Liver (tissue), 9 donors: ENCODE results near the gene TUBB3. TPM values are rescaled to one million over a fixed set of nuclear protein-coding genes. Genes with fewer than 3 reads are reported as not detected.

Experiments
- DNase-seq: peaks from one replicate; pipeline ENCODE4 v3.0.0-alpha.2; 2017; ENCODE audit warnings: low spot score
- H3K27ac ChIP-seq, 2 donors: one replicate each; pipeline ENCODE4 v1.7.0; 2013; ENCODE audit warnings: inconsistent platforms in 2 of 2, low read length in 2 of 2, control low read depth in 1 of 2, low read depth in 1 of 2, mild to moderate bottlenecking in 1 of 2
- H3K27me3 ChIP-seq, 4 donors: one replicate each; pipeline versions ENCODE4 v1.6.1 to v1.7.0; 2013; ENCODE audit warnings: low read length in 3 of 4, inconsistent platforms in 1 of 4, mild to moderate bottlenecking in 1 of 4, moderate library complexity in 1 of 4; ENCODE audit not compliant: control insufficient read depth in 4 of 4, insufficient read depth in 4 of 4
- H3K36me3 ChIP-seq, 4 donors: one replicate each; pipeline versions ENCODE4 v1.6.1 to v1.7.0; 2013; ENCODE audit warnings: low read length in 3 of 4, mild to moderate bottlenecking in 3 of 4, low read depth in 1 of 4, moderate library complexity in 1 of 4; ENCODE audit not compliant: control insufficient read depth in 4 of 4, insufficient read depth in 3 of 4
- H3K4me1 ChIP-seq, 4 donors: one replicate each; pipeline versions ENCODE4 v1.6.1 to v1.7.0; 2013; ENCODE audit warnings: low read length in 3 of 4, mild to moderate bottlenecking in 3 of 4, moderate library complexity in 1 of 4; ENCODE audit not compliant: control insufficient read depth in 4 of 4, insufficient read depth in 4 of 4
- H3K4me3 ChIP-seq, 3 donors: one replicate each; pipeline versions ENCODE4 v1.6.1 to v1.7.0; 2013; ENCODE audit warnings: low read length in 3 of 3, control low read depth in 1 of 3, low read depth in 1 of 3, mild to moderate bottlenecking in 1 of 3
- H3K9ac ChIP-seq, 2 donors: one replicate each; pipeline ENCODE4 v1.7.0; 2013; ENCODE audit warnings: low read length in 2 of 2, mild to moderate bottlenecking in 2 of 2, moderate library complexity in 2 of 2, control low read depth in 1 of 2, low read depth in 1 of 2
- H3K9me3 ChIP-seq, 4 donors: one replicate each; pipeline versions ENCODE4 v1.6.1 to v1.7.0; 2013; ENCODE audit warnings: low read length in 3 of 4; ENCODE audit not compliant: control insufficient read depth in 4 of 4
- ATF3 ChIP-seq: IDR thresholded peaks from 2 replicates; pipeline ENCODE4 v1.6.1; 2016; ENCODE audit warnings: antibody characterized with exemption
- CTCF ChIP-seq: fragments of 150-350 bp; IDR thresholded peaks from 2 replicates; pipeline ENCODE4 v1.5.1; 2017; ENCODE audit warnings: improper control_type of control experiment, low read depth, low read length; ENCODE audit not compliant: missing input control
- EGR1 ChIP-seq, 2 donors: IDR thresholded peaks; 2 replicates each; pipeline ENCODE4 v1.6.1; 2016 to 2018; ENCODE audit warnings: antibody characterized with exemption in 2 of 2, low read depth in 2 of 2
- FOXA1 ChIP-seq: IDR thresholded peaks from 2 replicates; pipeline ENCODE4 v1.6.1; 2016; ENCODE audit warnings: antibody characterized with exemption
- FOXA2 ChIP-seq: IDR thresholded peaks from 2 replicates; pipeline ENCODE4 v1.6.1; 2016; ENCODE audit warnings: antibody characterized with exemption
- GABPA ChIP-seq, 2 donors: IDR thresholded peaks in 1 of 2; conservative IDR thresholded peaks in 1 of 2; 2 replicates each; pipeline ENCODE4 v1.6.1; 2016; ENCODE audit warnings: antibody characterized with exemption in 2 of 2, mild to moderate bottlenecking in 1 of 2, moderate library complexity in 1 of 2
- HNF4A ChIP-seq, 2 donors: conservative IDR thresholded peaks; 2 replicates each; pipeline ENCODE4 v1.6.1; 2016; ENCODE audit warnings: antibody characterized with exemption in 2 of 2, mild to moderate bottlenecking in 2 of 2
- HNF4G ChIP-seq: IDR thresholded peaks from 2 replicates; pipeline ENCODE4 v1.6.1; 2016; ENCODE audit warnings: antibody characterized with exemption
- JUND ChIP-seq, 2 donors: IDR thresholded peaks; 2 replicates each; pipeline ENCODE4 v1.6.1; 2016; ENCODE audit warnings: antibody characterized with exemption in 2 of 2
- MAX ChIP-seq: IDR thresholded peaks from 2 replicates; pipeline ENCODE4 v1.6.1; 2016; ENCODE audit warnings: antibody characterized with exemption
- NR2F2 ChIP-seq: IDR thresholded peaks from 2 replicates; pipeline ENCODE4 v1.6.1; 2016; ENCODE audit warnings: antibody characterized with exemption
- RAD21 ChIP-seq, 2 donors: IDR thresholded peaks; 2 replicates each; pipeline ENCODE4 v1.6.1; 2016; ENCODE audit warnings: antibody characterized with exemption in 2 of 2, mild to moderate bottlenecking in 2 of 2
- REST ChIP-seq: IDR thresholded peaks from 2 replicates; pipeline ENCODE4 v1.6.1; 2016; ENCODE audit warnings: antibody characterized with exemption, mild to moderate bottlenecking
- RXRA ChIP-seq, 2 donors: IDR thresholded peaks; 2 replicates each; pipeline ENCODE4 v1.6.1; 2017 to 2018; ENCODE audit warnings: antibody characterized with exemption in 2 of 2, mild to moderate bottlenecking in 1 of 2
- SP1 ChIP-seq: IDR thresholded peaks from 2 replicates; pipeline ENCODE4 v1.6.1; 2018; ENCODE audit warnings: antibody characterized with exemption, mild to moderate bottlenecking
- TAF1 ChIP-seq: conservative IDR thresholded peaks from 2 replicates; pipeline ENCODE4 v1.6.1; 2016; ENCODE audit warnings: antibody characterized with exemption, mild to moderate bottlenecking
- YY1 ChIP-seq: IDR thresholded peaks from 2 replicates; pipeline ENCODE4 v1.6.1; 2016; ENCODE audit warnings: antibody characterized with exemption, mild to moderate bottlenecking
- ZBTB33 ChIP-seq: IDR thresholded peaks from 2 replicates; pipeline ENCODE4 v1.6.1; 2016; ENCODE audit warnings: antibody characterized with exemption
- WGBS: extraction: QIAGEN DNeasy Blood & Tissue Kit; methylation state at CpG from one replicate; pipeline ENCODE4 v1.1.7; 2013; 5-methylcytosine and 5-hydroxymethylcytosine counted together
- polyA plus RNA-seq, 2 donors: library from polyadenylated mRNA; stranded (reverse) in 1 of 2; unstranded in 1 of 2; fragments of 200-250 nt in 1 of 2; fragments of >200 nt in 1 of 2; fragmentation: Nextera tagmentation in 1 of 2; extraction: Ambion mirVana in 1 of 2; gene quantifications; one replicate each; pipeline versions ENCODE4 v1.2.1 to v1.2.3, GENCODE V29; 2013 to 2015
- total RNA-seq, 2 donors: library from RNA; depleted of rRNA; stranded (reverse); fragments of >200 nt; gene quantifications; one replicate each; pipeline ENCODE4 v1.2.3, GENCODE V29; 2014
- donor health status: healthy.
- donor health status: healthy.
- donor health status: healthy.
- donor health status: healthy.
- donor health status: healthy.

The TUBB3 gene
- total and polyA plus RNA-seq, 4 donors, result 0.17 to 0.89 (median 0.25) TPM; not detected in 1

- Histone ChIP-seq H3K27me3 (no peaks in the 10 kb centered on the region), H3K4me3 (no peak overlapping the region), H3K9ac (no peak overlapping the region), H3K27ac (no peak overlapping the region), H3K4me1 (no peaks in the 10 kb centered on the region), H3K36me3 (peaks cover 8 to 25% (median 8%) of the 10 kb centered on the region in 4 donors), H3K9me3 (no peaks in the 10 kb centered on the region)
- DNase-seq, result no peak
- 96% methylated on average over 13 of the region's 13 CpGs for WGBS
- TF ChIP-seq NR2F2 (no peak), SP1 (no peak), CTCF (no peak), RXRA (IDR thresholded peaks at IDR 0.05) (no peak), REST (no peak), HNF4A (conservative IDR thresholded peaks at IDR 0.05) (no peak), RAD21 (IDR thresholded peaks at IDR 0.05) (no peak), FOXA2 (no peak), YY1 (no peak), TAF1 (no peak), MAX (no peak), FOXA1 (no peak), GABPA (IDR thresholded peaks at IDR 0.05 in 1 of 2, conservative IDR thresholded peaks at IDR 0.05 in 1 of 2) (no peak), ATF3 (no peak), EGR1 (IDR thresholded peaks at IDR 0.05; ENCODE audit: low read depth in 2 of 2) (no peak), JUND (IDR thresholded peaks at IDR 0.05) (no peak), ZBTB33 (no peak)
Measured at GRCh38 chr16:89912143-89912542, 11.0 kb upstream of the TUBB3 start.

GRCh38 chr16:89912627-89913026 lies 10.5 kb upstream of the TUBB3 start:
- Histone ChIP-seq H3K9ac (no peak overlapping the region), H3K27me3 (no peaks in the 10 kb centered on the region), H3K27ac (no peak overlapping the region), H3K4me3 (no peak overlapping the region), H3K4me1 (no peaks in the 10 kb centered on the region), H3K9me3 (no peaks in the 10 kb centered on the region), H3K36me3 (peaks cover 8 to 25% (median 8%) of the 10 kb centered on the region in 4 donors)
- WGBS, result 86% methylated on average over 14 of the region's 14 CpGs
- DNase-seq, result no peak
- TF ChIP-seq TAF1 (no peak), EGR1 (IDR thresholded peaks at IDR 0.05; ENCODE audit: low read depth in 2 of 2) (no peak), SP1 (no peak), FOXA1 (no peak), GABPA (IDR thresholded peaks at IDR 0.05 in 1 of 2, conservative IDR thresholded peaks at IDR 0.05 in 1 of 2) (no peak), RXRA (IDR thresholded peaks at IDR 0.05) (no peak), JUND (IDR thresholded peaks at IDR 0.05) (no peak), FOXA2 (no peak), NR2F2 (no peak), ZBTB33 (no peak), HNF4G (no peak), HNF4A (conservative IDR thresholded peaks at IDR 0.05) (no peak), MAX (no peak), CTCF (no peak), YY1 (no peak), ATF3 (no peak), RAD21 (IDR thresholded peaks at IDR 0.05) (no peak)
